Adrenal gland (tissue), 5 donors: ENCODE measurements around the gene IGHMBP2.

Source experiments
- CTCF ChIP-seq, 6 experiments: fragments of 450-650 bp in 4 of 6; fragments of 200-600 bp in 2 of 6; sonication (generic) in 1 of 6; IDR thresholded peaks; 1 replicate in 5 of 6; 2 replicates in 1 of 6; pipeline versions ENCODE4 v1.5.1 to v1.8.0; 2016 to 2021; ENCODE audit warnings: antibody characterized with exemption in 6 of 6, mild to moderate bottlenecking in 2 of 6, moderate library complexity in 1 of 6
- POLR2A ChIP-seq, 2 donors: fragments of 450-650 bp; IDR thresholded peaks; one replicate each; pipeline ENCODE4 v1.6.1; 2017; ENCODE audit warnings: antibody characterized with exemption in 2 of 2, mild to moderate bottlenecking in 2 of 2, moderate library complexity in 1 of 2
- donor health status: DM: no; HTN: no; CAD: no.

- TF ChIP-seq CTCF (IDR thresholded peaks at IDR 0.05): no peak
- TF ChIP-seq POLR2A (IDR thresholded peaks at IDR 0.05): no peak
These were observed 37.8 kb downstream of the IGHMBP2 start for GRCh38 chr11:68941324-68942094.
